CD4-positive, alpha-beta T cell (primary cell): ENCODE data around the gene NPR2. TPM values are rescaled to one million over a fixed set of nuclear protein-coding genes. Genes with fewer than 3 reads are reported as not detected.

ENCODE experiments used
- ATAC-seq: fragments of 200-7000 bp; cut with Tn5 transposase; one replicate; pipeline ENCODE4 v1.10.0; 2022; ENCODE audit warnings: mild to moderate bottlenecking; ENCODE audit not compliant: poor library complexity
- CTCF ChIA-PET: fragments of 350-600 bp; sonication (Branson Sonifier 250); formaldehyde crosslinking; loops from one replicate; lab custom pipeline; 2021; ENCODE audit warnings: antibody characterized with exemption, inconsistent platforms; lab: Charles Lee
- POLR2A ChIA-PET: fragments of 350-600 bp; sonication (Branson Sonifier 250); formaldehyde crosslinking; loops from one replicate; lab custom pipeline; 2021; ENCODE audit warnings: antibody characterized with exemption, inconsistent platforms; lab: Charles Lee
- DNase-seq, 14 experiments: peaks; one replicate each; pipeline ENCODE4 v3.0.0-alpha.2; 2013 to 2020; ENCODE audit warnings: mixed read lengths in 2 of 14
- H3K27ac ChIP-seq, 2 donors: one replicate each; pipeline versions ENCODE4 v1.5.1 to v1.7.0; 2013; ENCODE audit warnings: low read length in 2 of 2, low read depth in 1 of 2, mild to moderate bottlenecking in 1 of 2
- H3K27me3 ChIP-seq, 2 experiments: 1 replicate in 1 of 2; 2 replicates in 1 of 2; pipeline versions ENCODE4 v1.6.1 to v1.7.0; 2013; ENCODE audit warnings: low read length in 2 of 2, control low read depth in 1 of 2, mild to moderate bottlenecking in 1 of 2, moderate library complexity in 1 of 2; ENCODE audit not compliant: insufficient read depth in 2 of 2, control insufficient read depth in 1 of 2
- H3K36me3 ChIP-seq: one replicate; pipeline ENCODE4 v1.6.1; 2013; ENCODE audit warnings: low read length, control low read depth; ENCODE audit not compliant: insufficient read depth
- H3K4me1 ChIP-seq: one replicate; pipeline ENCODE4 v1.6.1; 2013; ENCODE audit warnings: low read length, control low read depth; ENCODE audit not compliant: insufficient read depth
- H3K4me3 ChIP-seq: one replicate; pipeline ENCODE4 v1.5.1; 2013; ENCODE audit warnings: mild to moderate bottlenecking, low read length, moderate library complexity
- H3K9me3 ChIP-seq, 2 experiments: 1 replicate in 1 of 2; 2 replicates in 1 of 2; pipeline versions ENCODE4 v1.6.1 to v1.7.0; 2013; ENCODE audit warnings: low read length in 2 of 2, mild to moderate bottlenecking in 2 of 2, control low read depth in 1 of 2, moderate library complexity in 1 of 2; ENCODE audit not compliant: control insufficient read depth in 1 of 2, insufficient read depth in 1 of 2
- H3K27ac Mint-ChIP-seq: one replicate; pipeline ENCODE4 v1.8.0; 2020; ENCODE audit warnings: mixed read lengths
- H3K27me3 Mint-ChIP-seq: one replicate; pipeline ENCODE4 v1.8.0; 2021; ENCODE audit warnings: mixed read lengths
- H3K36me3 Mint-ChIP-seq: one replicate; pipeline ENCODE4 v1.8.0; 2021; ENCODE audit warnings: low read depth, mixed read lengths
- H3K4me1 Mint-ChIP-seq: one replicate; pipeline ENCODE4 v1.8.0; 2021; ENCODE audit warnings: low read depth, mixed read lengths
- H3K4me3 Mint-ChIP-seq: one replicate; pipeline ENCODE4 v1.8.0; 2020; ENCODE audit warnings: mild to moderate bottlenecking, mixed read lengths
- H3K9me3 Mint-ChIP-seq: one replicate; pipeline ENCODE4 v1.8.0; 2020; ENCODE audit warnings: mixed read lengths
- intact Hi-C, 2 experiments: fragments of 100-400 bp; cut with DNase I in 1 of 2; cut with micrococcal nuclease in 1 of 2; formaldehyde crosslinking; loops; one replicate each; pipeline versions ENCODE4 v1.15.1 to v1.9.0; 2023 to 2025; cut with DNase I, micrococcal nuclease
- total RNA-seq, 174 experiments: library from RNA in 2 of 174; stranded (reverse) in 2 of 174; gene quantifications; one replicate each; pipeline ENCODE4 v1.2.3 and lab custom pipeline; 2021 to 2026
- TF ChIP-seq, protein P1 (sequence below): fragments of 200-600 bp; IDR thresholded peaks from one replicate; pipeline ENCODE4 v1.8.0; 2022; ENCODE audit warnings: antibody characterized with exemption, mild to moderate bottlenecking

NPR2 gene
- total RNA-seq, 2 experiments from 2014 or later: 1.2 to 4.2 TPM

DNA sequence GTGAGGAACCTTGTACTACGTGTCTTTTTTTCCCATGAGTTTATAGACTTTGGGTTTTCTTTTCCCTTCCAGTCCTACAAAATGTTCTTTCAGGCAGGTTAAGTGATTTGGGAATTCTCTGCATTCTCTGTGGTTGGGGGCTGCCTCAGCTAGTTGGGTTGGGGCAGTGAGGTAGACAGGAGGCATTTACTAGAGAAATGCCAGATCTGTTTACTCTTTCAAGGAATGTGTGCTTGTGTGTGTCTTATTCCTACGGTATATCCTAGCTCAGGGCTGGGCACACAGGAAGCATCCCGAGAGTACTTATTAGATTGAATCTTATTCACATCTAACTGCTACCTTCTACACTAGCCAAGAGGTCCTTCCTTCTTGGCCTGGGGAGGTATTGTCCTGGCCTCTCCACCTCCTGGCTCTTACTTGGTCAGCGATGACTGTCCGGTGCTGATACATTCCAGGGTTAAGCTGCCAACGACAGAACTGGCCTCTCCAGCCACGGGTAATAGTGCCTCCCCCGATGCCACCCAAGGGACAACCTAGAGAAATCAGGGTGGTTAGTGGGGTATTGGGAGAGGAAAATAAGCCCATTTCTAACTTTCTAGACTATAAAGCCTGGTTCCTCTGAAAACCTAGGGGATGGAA lies 47.4 kb upstream of the NPR2 start:
- no peaks in the 10 kb centered on the region for H3K27me3 ChIP-seq
- ATAC-seq (no peak), DNase-seq (no peak)
- Mint-ChIP-seq H3K27me3 (no peaks in the 10 kb centered on the region), H3K36me3 (peaks cover 58% of the 10 kb centered on the region), H3K27ac (no peak overlapping the region), H3K4me3 (no peak overlapping the region), H3K9me3 (no peaks in the 10 kb centered on the region), H3K4me1 (peaks cover 47% of the 10 kb centered on the region)
- TF ChIP-seq, protein P1, sequence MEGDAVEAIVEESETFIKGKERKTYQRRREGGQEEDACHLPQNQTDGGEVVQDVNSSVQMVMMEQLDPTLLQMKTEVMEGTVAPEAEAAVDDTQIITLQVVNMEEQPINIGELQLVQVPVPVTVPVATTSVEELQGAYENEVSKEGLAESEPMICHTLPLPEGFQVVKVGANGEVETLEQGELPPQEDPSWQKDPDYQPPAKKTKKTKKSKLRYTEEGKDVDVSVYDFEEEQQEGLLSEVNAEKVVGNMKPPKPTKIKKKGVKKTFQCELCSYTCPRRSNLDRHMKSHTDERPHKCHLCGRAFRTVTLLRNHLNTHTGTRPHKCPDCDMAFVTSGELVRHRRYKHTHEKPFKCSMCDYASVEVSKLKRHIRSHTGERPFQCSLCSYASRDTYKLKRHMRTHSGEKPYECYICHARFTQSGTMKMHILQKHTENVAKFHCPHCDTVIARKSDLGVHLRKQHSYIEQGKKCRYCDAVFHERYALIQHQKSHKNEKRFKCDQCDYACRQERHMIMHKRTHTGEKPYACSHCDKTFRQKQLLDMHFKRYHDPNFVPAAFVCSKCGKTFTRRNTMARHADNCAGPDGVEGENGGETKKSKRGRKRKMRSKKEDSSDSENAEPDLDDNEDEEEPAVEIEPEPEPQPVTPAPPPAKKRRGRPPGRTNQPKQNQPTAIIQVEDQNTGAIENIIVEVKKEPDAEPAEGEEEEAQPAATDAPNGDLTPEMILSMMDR: no peak
- no peak overlapping the region for H3K27ac ChIP-seq
- peaks cover 55% of the 10 kb centered on the region for H3K36me3 ChIP-seq
- ChIA-PET POLR2A (interaction anchor here (1.2 to 1.6 kb wide), 2 partner anchors 12 kb away, joined by 3 to 4 read pairs; partner anchors contain the start of genes CREB3 and TLN1), CTCF (interaction anchor here (3.0 kb wide), 1 partner anchor 8 kb away, joined by 12 read pairs; no protein-coding TSS in a partner anchor)
- intact Hi-C loops: loop anchor here in 1 of 2 experiments (10.0 kb wide), 1 partner anchor 1219 kb away; the partner anchor contains the start of gene ENHO
- H3K9me3 ChIP-seq: no peaks in the 10 kb centered on the region
- H3K4me3 ChIP-seq: no peak overlapping the region
- peaks cover 36% of the 10 kb centered on the region for H3K4me1 ChIP-seq

DNA sequence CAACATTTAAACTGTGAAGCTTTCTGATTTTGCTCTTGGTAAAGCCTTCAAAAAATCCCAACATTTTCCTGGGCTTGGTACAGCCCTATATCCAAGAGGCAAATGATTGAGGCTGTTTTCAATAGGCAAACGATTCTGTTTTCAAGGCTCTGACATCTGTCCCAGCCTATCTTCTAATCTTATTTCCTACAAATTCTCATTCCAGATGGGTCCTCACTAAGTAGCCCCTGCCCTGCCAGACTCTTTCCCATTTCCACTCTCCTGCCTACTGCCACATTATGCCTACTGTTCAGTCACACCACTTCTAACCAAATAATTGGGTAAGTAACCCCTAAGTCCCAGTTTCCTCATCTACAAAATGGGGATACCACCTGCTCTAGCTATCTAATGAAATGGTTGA lies 45.8 kb upstream of the NPR2 start:
- TF ChIP-seq, protein P1: no peak

DNA sequence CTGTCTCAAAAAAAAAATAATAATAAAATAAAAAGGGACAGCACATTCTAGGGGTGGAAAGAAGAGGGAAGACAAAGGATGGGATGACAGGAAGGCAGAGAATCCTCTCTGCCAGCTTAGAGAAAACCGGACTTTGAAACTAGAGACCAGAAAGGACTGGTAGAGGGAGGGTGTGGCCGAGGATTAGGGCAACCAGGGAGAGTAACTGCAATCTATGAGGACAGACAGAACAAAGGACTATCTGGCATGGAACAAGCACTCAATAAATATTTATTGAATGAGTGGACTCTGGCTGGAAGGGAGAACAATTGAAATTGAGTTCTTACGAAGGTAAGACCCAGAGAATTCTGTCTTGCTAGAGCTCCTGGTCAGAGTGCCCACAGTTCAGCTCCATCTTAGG lies 44.8 kb upstream of the NPR2 start:
- Histone ChIP-seq H3K9me3 (no peaks in the 10 kb centered on the region), H3K36me3 (peaks cover 44% of the 10 kb centered on the region), H3K27ac (no peak overlapping the region), H3K4me3 (no peak overlapping the region), H3K27me3 (no peaks in the 10 kb centered on the region), H3K4me1 (peaks cover 54% of the 10 kb centered on the region)
- intact Hi-C loops: loop anchor here (5.0 to 10.0 kb wide), 3 partner anchors 66 to 1222 kb away; partner anchors contain the start of genes ENHO (in 1 of the 2) and SPAG8 (in 1 of the 2)
- ATAC-seq (no peak), DNase-seq (no peak)
- Mint-ChIP-seq H3K27ac (no peak overlapping the region), H3K9me3 (no peaks in the 10 kb centered on the region), H3K27me3 (no peaks in the 10 kb centered on the region), H3K4me1 (peaks cover 62% of the 10 kb centered on the region), H3K4me3 (peak overlapping the region; percentile 90), H3K36me3 (peaks cover 59% of the 10 kb centered on the region)
- ChIA-PET POLR2A (interaction anchor here (0.9 to 4.2 kb wide), 4 partner anchors 11 to 143 kb away, joined by 3 to 73 read pairs (median 11); partner anchors contain the start of genes CCDC107, CREB3, RMRP and TLN1), CTCF (interaction anchor here (0.8 to 3.0 kb wide), 4 partner anchors 10 to 79 kb away, joined by 3 to 13 read pairs (median 8); partner anchors contain the start of genes CREB3 and TLN1)
- TF ChIP-seq, protein P1: no peak

More for the DNA sequence above, 45.8 kb upstream of the NPR2 start:
- H3K27ac Mint-ChIP-seq: peak overlapping the region; percentile 19
- DNase-seq (no peak), ATAC-seq (no peak)
- no peak overlapping the region for H3K4me3 Mint-ChIP-seq
- POLR2A ChIA-PET: interaction anchor here (0.9 to 1.6 kb wide), 3 partner anchors 14 to 18 kb away, joined by 3 to 4 read pairs (median 4); partner anchors contain the start of genes CREB3 and TLN1
- Histone ChIP-seq H3K36me3 (peaks cover 42% of the 10 kb centered on the region), H3K9me3 (no peaks in the 10 kb centered on the region), H3K27me3 (no peaks in the 10 kb centered on the region), H3K27ac (no peak overlapping the region), H3K4me1 (peaks cover 50% of the 10 kb centered on the region), H3K4me3 (no peak overlapping the region)
- peaks cover 57% of the 10 kb centered on the region for H3K4me1 Mint-ChIP-seq
- no peaks in the 10 kb centered on the region for H3K27me3 Mint-ChIP-seq
- H3K36me3 Mint-ChIP-seq: peaks cover 56% of the 10 kb centered on the region
- CTCF ChIA-PET: interaction anchor here (3.0 kb wide), 1 partner anchor 10 kb away, joined by 12 read pairs; no protein-coding TSS in a partner anchor
- H3K9me3 Mint-ChIP-seq: no peaks in the 10 kb centered on the region
- intact Hi-C loops: loop anchor here (5.0 to 10.0 kb wide), 3 partner anchors 67 to 1221 kb away; partner anchors contain the start of genes ENHO (in 1 of the 2) and SPAG8 (in 1 of the 2)
